T-helper 17 cell (primary cell): ENCODE measurements around the gene RIPK3. TPM values are rescaled to one million over a fixed set of nuclear protein-coding genes. Genes with fewer than 3 reads are reported as not detected.
A peak's percentile ranks its signal among the peaks of the same experiment; 100 is the strongest.

Experiments
- ATAC-seq: fragments of 150-1000 bp; cut with Tn5 transposase; 2 replicates; pipeline ENCODE4 v1.10.0; 2021; ENCODE audit warnings: mild to moderate bottlenecking, moderate library complexity
- DNase-seq, 3 donors: peaks; one replicate each; pipeline versions ENCODE4 v3.0.0 to v3.0.0-alpha.2; 2020 to 2021
- H3K9me3 ChIP-seq: one replicate; pipeline ENCODE4 v1.7.0; 2013; ENCODE audit warnings: low read length, mild to moderate bottlenecking; ENCODE audit not compliant: control insufficient read depth, poor library complexity, severe bottlenecking
- H3K27ac Mint-ChIP-seq: one replicate; pipeline ENCODE4 v1.8.0; 2022; ENCODE audit warnings: mild to moderate bottlenecking, moderate library complexity, mixed read lengths
- H3K27me3 Mint-ChIP-seq: one replicate; pipeline ENCODE4 v1.8.0; 2022; ENCODE audit warnings: mixed read lengths
- H3K36me3 Mint-ChIP-seq: one replicate; pipeline ENCODE4 v1.8.0; 2022; ENCODE audit warnings: low read depth, mixed read lengths
- H3K4me1 Mint-ChIP-seq: one replicate; pipeline ENCODE4 v1.8.0; 2022; ENCODE audit warnings: mild to moderate bottlenecking, mixed read lengths
- H3K4me3 Mint-ChIP-seq: one replicate; pipeline ENCODE4 v1.8.0; 2022; ENCODE audit warnings: mild to moderate bottlenecking, moderate library complexity, mixed read lengths
- total RNA-seq, 4 donors: library from RNA in 2 of 4; stranded (reverse) in 2 of 4; gene quantifications; one replicate each; pipeline ENCODE4 v1.2.3 and lab custom pipeline; 2022 to 2026

Gene RIPK3
- total RNA-seq, 2 donors from 2014 or later = 22.7 to 26.1 TPM

- Mint-ChIP-seq H3K4me3 (no peak overlapping the region), H3K27ac (no peak overlapping the region), H3K4me1 (peaks cover 13% of the 10 kb centered on the region), H3K36me3 (no peaks in the 10 kb centered on the region), H3K27me3 (peaks cover 25% of the 10 kb centered on the region)
- DNase-seq (no peak), ATAC-seq (no peak)
- H3K9me3 ChIP-seq = no peaks in the 10 kb centered on the region
Observed at GRCh38 chr14:24321212-24321975, 18.4 kb downstream of the RIPK3 start.

GRCh38 chr14:24317141-24317928 is 22.5 kb downstream of the RIPK3 start:
- no peaks in the 10 kb centered on the region for H3K9me3 ChIP-seq
- Mint-ChIP-seq H3K4me3 (no peak overlapping the region), H3K36me3 (peaks cover 3% of the 10 kb centered on the region), H3K4me1 (peaks cover 39% of the 10 kb centered on the region), H3K27ac (no peak overlapping the region), H3K27me3 (peaks cover 18% of the 10 kb centered on the region)
- ATAC-seq = no peak
- no peak for DNase-seq

GRCh38 chr14:24316597-24316950 is 23.2 kb downstream of the RIPK3 start:
- Mint-ChIP-seq H3K4me1 (peaks cover 43% of the 10 kb centered on the region), H3K36me3 (peaks cover 3% of the 10 kb centered on the region), H3K27ac (no peak overlapping the region), H3K27me3 (peaks cover 18% of the 10 kb centered on the region), H3K4me3 (no peak overlapping the region)
- DNase-seq (no peak), ATAC-seq (no peak)
- H3K9me3 ChIP-seq = no peaks in the 10 kb centered on the region

- peak overlapping the region; percentile 61 for H3K4me3 Mint-ChIP-seq
- no peak for DNase-seq
- ATAC-seq = no peak
- H3K27me3 Mint-ChIP-seq = peaks cover 18% of the 10 kb centered on the region
- peak overlapping the region; percentile 96 for H3K27ac Mint-ChIP-seq
- H3K4me1 Mint-ChIP-seq = peaks cover 46% of the 10 kb centered on the region
- H3K36me3 Mint-ChIP-seq = peaks cover 3% of the 10 kb centered on the region
- H3K9me3 ChIP-seq = no peaks in the 10 kb centered on the region
Observed at GRCh38 chr14:24315807-24316596, 23.8 kb downstream of the RIPK3 start.

GRCh38 chr14:24315243-24315806 is 24.5 kb downstream of the RIPK3 start:
- no peak for ATAC-seq
- Mint-ChIP-seq H3K4me1 (peaks cover 47% of the 10 kb centered on the region), H3K27ac (peak overlapping the region; percentile 96), H3K4me3 (peak overlapping the region; percentile 87), H3K36me3 (peaks cover 3% of the 10 kb centered on the region), H3K27me3 (peaks cover 16% of the 10 kb centered on the region)
- DNase-seq = no peak
- H3K9me3 ChIP-seq = no peaks in the 10 kb centered on the region

GRCh38 chr14:24314377-24315193 is 25.2 kb downstream of the RIPK3 start:
- peak overlapping the region; percentile 96 for H3K27ac Mint-ChIP-seq
- H3K36me3 Mint-ChIP-seq = peaks cover 3% of the 10 kb centered on the region
- ATAC-seq (no peak), DNase-seq (no peak)
- peak overlapping the region; percentile 87 for H3K4me3 Mint-ChIP-seq
- H3K27me3 Mint-ChIP-seq = peaks cover 9% of the 10 kb centered on the region
- peaks cover 52% of the 10 kb centered on the region for H3K4me1 Mint-ChIP-seq
- no peaks in the 10 kb centered on the region for H3K9me3 ChIP-seq

GRCh38 chr14:24313913-24314312 is 25.9 kb downstream of the RIPK3 start:
- Mint-ChIP-seq H3K36me3 (peaks cover 3% of the 10 kb centered on the region), H3K4me3 (peak overlapping the region; percentile 87), H3K4me1 (peaks cover 59% of the 10 kb centered on the region), H3K27me3 (peaks cover 2% of the 10 kb centered on the region), H3K27ac (peak overlapping the region; percentile 96)
- H3K9me3 ChIP-seq = no peaks in the 10 kb centered on the region
- DNase-seq = no peak
- no peak for ATAC-seq

- no peaks in the 10 kb centered on the region for H3K9me3 ChIP-seq
- H3K27ac Mint-ChIP-seq = peak overlapping the region; percentile 96
- ATAC-seq = no peak
- H3K4me3 Mint-ChIP-seq = peak overlapping the region; percentile 87
- H3K36me3 Mint-ChIP-seq = peaks cover 6% of the 10 kb centered on the region
- no peak for DNase-seq
- H3K27me3 Mint-ChIP-seq = no peaks in the 10 kb centered on the region
- peaks cover 63% of the 10 kb centered on the region for H3K4me1 Mint-ChIP-seq
Observed at GRCh38 chr14:24312736-24313507, 26.9 kb downstream of the RIPK3 start.

- no peaks in the 10 kb centered on the region for H3K9me3 ChIP-seq
- H3K4me3 Mint-ChIP-seq = peak overlapping the region; percentile 87
- no peak for DNase-seq
- H3K36me3 Mint-ChIP-seq = peaks cover 6% of the 10 kb centered on the region
- H3K4me1 Mint-ChIP-seq = peaks cover 64% of the 10 kb centered on the region
- H3K27me3 Mint-ChIP-seq = no peaks in the 10 kb centered on the region
- ATAC-seq = peak; percentile 5
- H3K27ac Mint-ChIP-seq = peak overlapping the region; percentile 96
Observed at GRCh38 chr14:24311837-24312615, 27.8 kb downstream of the RIPK3 start.

- Mint-ChIP-seq H3K36me3 (peaks cover 9% of the 10 kb centered on the region), H3K27ac (peak within 1 kb of the TSS; percentile 96), H3K27me3 (no peaks in the 10 kb centered on the region), H3K4me1 (peaks cover 64% of the 10 kb centered on the region), H3K4me3 (peak within 1 kb of the TSS; percentile 87)
- peak; percentile 58 to 62 (median 62) for DNase-seq
- no peaks in the 10 kb centered on the region for H3K9me3 ChIP-seq
- ATAC-seq = peak; percentile 86
Observed at GRCh38 chr14:24310646-24311604, 28.9 kb downstream of the RIPK3 start, which contains the start of gene LTB4R. Gene LTB4R (plus strand): TSS chr14:24311502. CDS start chr14:24315652, 4,150 bp downstream.
